ENCODE results near the gene FAM174C. TPM values are rescaled to one million over a fixed set of nuclear protein-coding genes. Genes with fewer than 3 reads are reported as not detected.

FAM174C gene
- total RNA-seq, 1 experiment from 2014 or later = 59.4 TPM

- 0 out of 2 replicates have a peak, but pooled peaks have one; percentile 17 for TF ChIP-seq MAX (CRISPR knock-in tag; IDR thresholded peaks at IDR 0.05)
- no peak for TF ChIP-seq SMAD3 (CRISPR knock-in tag; IDR thresholded peaks at IDR 0.05; ENCODE audit: borderline replicate concordance)
- TF ChIP-seq JUN (CRISPR knock-in tag; IDR thresholded peaks at IDR 0.05) = no peak
- TF ChIP-seq IRF1 (CRISPR knock-in tag; IDR thresholded peaks at IDR 0.05) = peak; percentile 36; the same call in 1 of the 2 replicates
- TF ChIP-seq NR1H2 (CRISPR knock-in tag; IDR thresholded peaks at IDR 0.05) = no peak
- no peak for TF ChIP-seq NFYB (CRISPR knock-in tag; conservative IDR thresholded peaks at IDR 0.05; ENCODE audit: low read depth)
- 0 out of 2 replicates have a peak, but pooled peaks have one; percentile 60 for TF ChIP-seq TCF7 (CRISPR knock-in tag; IDR thresholded peaks at IDR 0.05; ENCODE audit: low read depth)
- TF ChIP-seq ATF1 (CRISPR knock-in tag; IDR thresholded peaks at IDR 0.05) = no peak
- no peak for TF ChIP-seq ZNF317 (CRISPR knock-in tag; IDR thresholded peaks at IDR 0.05; ENCODE audit: borderline replicate concordance, low read depth)
- TF ChIP-seq ATF3 (CRISPR knock-in tag; conservative IDR thresholded peaks at IDR 0.05) = no peak
- no peak for TF ChIP-seq ZNF416 (CRISPR knock-in tag; IDR thresholded peaks at IDR 0.05)
- 0 out of 2 replicates have a peak, but pooled peaks have one; percentile 51 for TF ChIP-seq MYBL2 (CRISPR knock-in tag; IDR thresholded peaks at IDR 0.05)
- no peak for TF ChIP-seq SOX15 (CRISPR knock-in tag; IDR thresholded peaks at IDR 0.05)
- TF ChIP-seq CTCF (IDR thresholded peaks at IDR 0.05) = no peak
- no peak for TF ChIP-seq FOXP4 (CRISPR knock-in tag; IDR thresholded peaks at IDR 0.05)
- TF ChIP-seq ZNF232 (CRISPR knock-in tag; IDR thresholded peaks at IDR 0.05) = no peak
- no peak; the same call in 1 of the 2 replicates for TF ChIP-seq GTF2I (CRISPR knock-in tag; conservative IDR thresholded peaks at IDR 0.05)
- no peak for TF ChIP-seq RORB (CRISPR knock-in tag; IDR thresholded peaks at IDR 0.05)
- no peak for TF ChIP-seq GABPB1 (CRISPR knock-in tag; IDR thresholded peaks at IDR 0.05)
- TF ChIP-seq ZNF281 (CRISPR knock-in tag; IDR thresholded peaks at IDR 0.05) = no peak
- 0 out of 2 replicates have a peak, but pooled peaks have one; percentile 44 for TF ChIP-seq ETV6 (CRISPR knock-in tag; IDR thresholded peaks at IDR 0.05)
- no peak for TF ChIP-seq MLX (CRISPR knock-in tag; IDR thresholded peaks at IDR 0.05)
- TF ChIP-seq TEAD4 (CRISPR knock-in tag; IDR thresholded peaks at IDR 0.05) = no peak
- no peak for TF ChIP-seq TP53 (CRISPR knock-in tag; IDR thresholded peaks at IDR 0.05)
- no peak for TF ChIP-seq HMGA2 (CRISPR knock-in tag; IDR thresholded peaks at IDR 0.05)
- no peak for TF ChIP-seq PRRX2 (CRISPR knock-in tag; IDR thresholded peaks at IDR 0.05)
- TF ChIP-seq ZSCAN18 (CRISPR knock-in tag; IDR thresholded peaks at IDR 0.05) = no peak
- TF ChIP-seq CBFB (CRISPR knock-in tag; IDR thresholded peaks at IDR 0.05; ENCODE audit: low read depth) = no peak
- TF ChIP-seq JAZF1 (CRISPR knock-in tag; IDR thresholded peaks at IDR 0.05) = no peak
- no peak for TF ChIP-seq CREM (CRISPR knock-in tag; IDR thresholded peaks at IDR 0.05)
Measured at GRCh38 chr19:1275976-1276627, 772 bp downstream of the FAM174C start (continued).

All from WTC11 (cell line).